Stimulated activated CD8-positive, alpha-beta memory T cell treated with anti-CD3 and anti-CD28 coated beads, Interleukin-15, amount 100 ng/mL, for 24 hours (primary cell): ENCODE data around the gene SEPSECS.

ENCODE experiments used
- DNase-seq: peaks from one replicate; pipeline ENCODE4 v3.0.0-alpha.2; 2020; ENCODE audit warnings: low read depth

The SEPSECS gene

DNA sequence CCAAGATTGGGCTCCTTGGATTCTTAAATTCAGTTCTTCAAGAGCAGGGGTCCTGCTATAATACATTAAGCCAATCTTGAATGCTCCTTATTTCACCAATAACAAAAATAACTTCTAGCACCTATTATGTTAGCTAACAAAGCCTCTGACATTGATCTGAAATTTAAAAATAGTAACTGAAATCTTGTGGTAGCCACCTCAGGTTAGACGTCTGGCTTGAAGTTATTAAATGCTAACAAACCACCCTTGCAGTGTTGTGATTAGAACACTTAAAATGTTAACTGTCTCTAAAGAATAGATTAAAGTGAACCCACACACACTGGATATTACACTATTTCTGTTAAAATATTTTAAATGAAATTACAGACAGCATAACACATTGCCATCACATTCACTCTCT is 79.7 kb downstream of the SEPSECS start:
- no peak for DNase-seq

DNA sequence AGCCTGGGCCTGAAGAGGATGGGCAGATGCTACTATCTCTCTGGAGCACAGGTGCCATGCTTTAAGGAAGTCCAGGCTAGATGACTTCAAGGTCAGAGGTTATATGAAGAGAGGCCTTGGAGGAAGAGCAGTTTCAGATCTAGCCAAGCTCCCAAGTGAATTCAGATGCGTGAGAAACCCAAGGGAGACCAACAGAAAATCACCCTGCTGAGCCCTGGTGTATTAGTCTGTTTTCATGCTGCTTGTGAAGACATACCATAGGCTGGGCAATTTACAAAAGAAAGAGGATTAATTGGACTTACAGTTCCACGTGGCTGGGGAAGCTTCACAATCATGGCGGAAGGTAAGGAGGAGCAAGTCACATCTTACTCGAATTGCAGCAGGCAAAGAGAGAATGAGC is 81.7 kb downstream of the SEPSECS start:
- DNase-seq = no peak

DNA sequence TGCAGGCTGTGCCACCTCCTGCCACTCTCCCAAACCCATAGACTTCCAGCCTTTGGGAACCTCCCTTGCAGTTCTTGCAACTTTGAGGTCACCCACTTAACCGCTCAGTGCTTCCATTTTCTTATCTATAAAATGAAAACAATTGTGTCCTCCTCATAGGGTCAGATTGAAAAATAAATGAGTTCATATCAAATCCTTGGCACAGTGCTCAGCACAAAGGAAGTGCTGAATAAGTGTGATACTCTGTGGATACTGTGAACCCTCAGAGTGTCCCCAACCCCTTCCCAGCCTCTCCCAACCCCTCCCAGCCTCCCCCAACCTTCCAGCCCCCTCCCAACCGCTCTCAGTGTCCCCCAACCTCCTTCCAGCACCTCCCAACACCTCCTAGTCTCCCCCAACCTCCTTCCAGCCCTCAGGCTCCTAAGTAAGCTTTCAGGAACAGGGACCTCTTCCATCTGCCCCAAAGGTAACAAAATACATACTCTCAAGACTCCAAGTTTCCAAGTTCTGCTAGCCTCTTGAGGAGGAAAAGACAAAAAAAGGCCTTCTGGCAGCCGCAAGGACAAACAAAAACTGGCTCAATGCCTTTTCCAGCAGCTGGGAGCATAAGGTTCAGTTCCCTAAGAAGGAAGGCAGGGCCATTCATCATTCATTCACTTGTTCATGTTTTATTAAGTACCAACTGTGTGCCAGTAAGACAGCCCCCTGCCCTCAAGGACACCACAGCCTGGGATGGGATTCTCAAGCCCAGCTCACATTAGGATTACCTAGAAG is 83.4 kb downstream of the SEPSECS start:
- DNase-seq = no peak

DNA sequence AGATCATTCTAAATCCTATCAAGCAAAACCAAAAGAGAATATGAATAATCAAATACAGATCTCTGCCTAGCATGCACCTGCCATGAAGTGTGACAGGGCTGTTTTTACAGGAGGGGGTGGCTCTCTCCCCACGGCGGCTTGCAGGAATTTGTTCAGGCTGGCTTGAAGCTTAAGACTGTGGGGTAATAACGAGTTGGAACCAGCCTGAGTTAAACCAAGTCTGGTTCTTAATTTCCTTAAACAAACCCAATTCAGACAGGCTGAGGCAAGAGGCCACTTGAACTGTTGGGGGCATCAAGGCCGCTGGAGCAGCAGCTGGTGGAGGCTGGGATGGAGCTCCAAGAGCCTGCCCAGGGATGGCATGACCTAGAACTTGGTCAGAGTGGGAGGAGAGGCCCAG is 84.4 kb downstream of the SEPSECS start:
- DNase-seq = no peak

DNA sequence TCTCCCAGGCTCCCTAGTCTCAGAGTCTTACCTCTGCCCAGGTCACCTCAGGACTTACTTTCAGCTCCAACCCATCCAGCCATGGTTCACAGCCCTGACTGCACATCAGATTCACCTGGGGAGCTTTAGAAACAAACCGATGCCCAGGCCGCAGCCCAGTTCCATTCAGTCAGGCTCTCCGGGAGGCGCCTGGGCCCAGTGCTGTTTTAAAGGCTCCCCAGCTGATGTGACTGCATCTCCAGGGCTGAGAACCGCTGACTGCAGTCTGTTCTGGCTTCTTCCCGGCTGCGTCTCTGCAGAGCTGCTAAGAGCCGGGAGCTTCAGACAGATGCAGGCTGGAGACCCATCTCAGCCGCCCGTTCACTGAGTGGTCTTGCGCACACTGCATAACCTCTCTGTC is 85.1 kb downstream of the SEPSECS start:
- no peak for DNase-seq

DNA sequence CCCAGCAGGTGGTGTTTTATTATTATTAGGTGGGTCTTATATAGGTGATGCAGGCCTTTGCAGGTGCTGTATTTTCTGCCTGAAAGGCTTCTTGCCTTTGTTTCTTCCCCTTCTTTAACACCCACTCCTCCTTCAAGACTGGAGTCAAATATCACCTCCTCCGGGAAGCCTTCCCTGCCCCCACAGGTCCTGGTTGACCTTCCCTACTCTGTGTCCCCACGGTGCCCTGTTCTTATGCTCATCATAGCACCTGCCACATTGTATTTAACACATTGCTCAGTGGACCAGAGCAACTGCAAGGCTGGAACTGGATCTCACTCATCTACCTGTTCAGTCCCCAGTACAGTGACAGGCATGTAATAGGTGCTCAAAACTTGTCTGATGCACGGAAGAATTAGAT is 89.7 kb downstream of the SEPSECS start:
- no peak for DNase-seq
